GM18526 (cell line): ENCODE results near the gene SMO.
A peak's percentile ranks its signal among the peaks of the same experiment; 100 is the strongest.

Experiments
- POLR2A ChIP-seq: IDR thresholded peaks from 3 replicates; pipeline ENCODE4 v1.6.1; 2011; ENCODE audit not compliant: insufficient read length; ENCODE audit errors: extremely low read depth

Gene SMO

DNA sequence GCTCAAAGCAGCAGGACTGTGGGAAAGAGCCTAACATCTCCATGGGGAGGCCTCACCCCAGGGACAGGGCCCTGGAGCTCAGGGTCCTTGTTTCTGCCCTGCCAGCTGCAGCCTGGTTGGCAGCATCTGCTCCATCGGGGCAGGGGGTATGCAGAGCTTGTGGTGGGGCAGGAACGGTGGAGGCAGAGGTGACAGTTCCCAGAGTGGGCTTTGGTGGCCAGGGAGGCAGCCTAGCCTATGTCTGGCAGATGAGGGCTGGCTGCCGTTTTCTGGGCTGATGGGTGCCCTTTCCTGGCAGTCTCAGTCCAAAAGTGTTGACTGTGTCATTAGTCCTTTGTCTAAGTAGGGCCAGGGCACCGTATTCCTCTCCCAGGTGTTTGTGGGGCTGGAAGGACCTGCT, 24.2 kb downstream of the SMO start:
- TF ChIP-seq POLR2A, result no peak

DNA sequence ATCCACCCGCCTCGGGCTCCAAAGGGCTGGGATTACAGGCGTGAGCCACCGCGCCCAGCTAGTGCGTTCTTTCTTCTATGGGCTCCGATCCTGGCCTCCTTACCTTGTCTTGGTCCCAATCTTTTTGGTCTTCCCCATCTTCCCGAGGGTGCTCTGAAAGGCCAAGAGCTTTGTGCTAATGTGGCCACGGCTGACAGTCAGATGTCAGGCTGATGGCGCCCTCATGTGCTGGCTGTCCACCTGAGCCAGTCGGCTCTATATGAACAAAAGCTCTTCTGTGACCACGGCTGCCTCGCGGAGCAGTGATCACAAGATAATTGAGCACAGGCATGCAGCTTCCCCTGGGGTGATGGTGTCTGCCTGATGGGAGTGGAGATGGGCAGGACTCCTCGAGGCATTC, 25.4 kb downstream of the SMO start:
- no peak for TF ChIP-seq POLR2A

DNA sequence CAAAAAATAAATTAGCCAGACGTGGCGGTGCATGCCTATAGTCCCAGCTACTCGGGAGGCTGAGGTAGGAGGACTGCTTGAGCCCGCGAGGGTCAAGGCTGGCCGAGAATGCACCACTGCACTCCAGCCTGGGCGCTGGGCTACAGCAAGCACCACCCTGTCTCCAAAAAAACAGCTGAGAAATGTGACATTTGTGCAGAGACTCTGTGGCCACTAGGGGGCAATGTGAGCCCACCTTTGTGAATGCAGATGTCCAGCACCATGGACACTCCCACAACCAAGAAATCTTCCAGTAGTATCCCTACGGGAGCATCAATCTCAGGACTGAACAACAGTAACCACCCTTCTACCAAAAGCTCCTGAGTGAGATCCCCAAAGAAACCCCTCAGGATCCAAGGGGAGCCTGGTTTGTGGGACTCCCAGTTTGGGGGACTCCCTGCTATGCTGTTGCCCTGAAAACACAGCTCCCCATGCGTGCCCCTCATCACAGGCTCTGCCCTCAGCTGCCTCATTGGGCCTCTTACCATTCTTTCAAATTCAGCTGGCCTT, 30.2 kb downstream of the SMO start:
- TF ChIP-seq POLR2A, result no peak

DNA sequence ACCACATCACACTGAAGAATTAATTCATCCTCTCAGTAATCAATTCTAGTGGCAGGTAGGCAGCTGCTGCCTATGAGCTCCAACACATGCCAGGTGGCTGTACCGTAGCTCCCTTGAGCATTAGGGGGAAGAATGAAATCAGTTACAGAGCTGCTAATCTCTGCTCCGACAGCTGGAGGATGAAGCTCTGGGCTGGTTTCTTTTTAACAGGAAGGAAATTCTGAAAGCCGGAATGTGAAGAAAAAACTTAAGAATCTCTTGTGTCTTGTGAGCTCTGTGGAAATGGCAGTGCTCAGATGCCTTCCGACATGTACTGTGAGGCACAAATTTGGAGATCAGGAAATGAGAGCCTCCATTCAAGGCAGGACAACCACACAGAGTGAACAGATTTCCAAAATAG, 33.6 kb downstream of the SMO start:
- TF ChIP-seq POLR2A, result no peak

DNA sequence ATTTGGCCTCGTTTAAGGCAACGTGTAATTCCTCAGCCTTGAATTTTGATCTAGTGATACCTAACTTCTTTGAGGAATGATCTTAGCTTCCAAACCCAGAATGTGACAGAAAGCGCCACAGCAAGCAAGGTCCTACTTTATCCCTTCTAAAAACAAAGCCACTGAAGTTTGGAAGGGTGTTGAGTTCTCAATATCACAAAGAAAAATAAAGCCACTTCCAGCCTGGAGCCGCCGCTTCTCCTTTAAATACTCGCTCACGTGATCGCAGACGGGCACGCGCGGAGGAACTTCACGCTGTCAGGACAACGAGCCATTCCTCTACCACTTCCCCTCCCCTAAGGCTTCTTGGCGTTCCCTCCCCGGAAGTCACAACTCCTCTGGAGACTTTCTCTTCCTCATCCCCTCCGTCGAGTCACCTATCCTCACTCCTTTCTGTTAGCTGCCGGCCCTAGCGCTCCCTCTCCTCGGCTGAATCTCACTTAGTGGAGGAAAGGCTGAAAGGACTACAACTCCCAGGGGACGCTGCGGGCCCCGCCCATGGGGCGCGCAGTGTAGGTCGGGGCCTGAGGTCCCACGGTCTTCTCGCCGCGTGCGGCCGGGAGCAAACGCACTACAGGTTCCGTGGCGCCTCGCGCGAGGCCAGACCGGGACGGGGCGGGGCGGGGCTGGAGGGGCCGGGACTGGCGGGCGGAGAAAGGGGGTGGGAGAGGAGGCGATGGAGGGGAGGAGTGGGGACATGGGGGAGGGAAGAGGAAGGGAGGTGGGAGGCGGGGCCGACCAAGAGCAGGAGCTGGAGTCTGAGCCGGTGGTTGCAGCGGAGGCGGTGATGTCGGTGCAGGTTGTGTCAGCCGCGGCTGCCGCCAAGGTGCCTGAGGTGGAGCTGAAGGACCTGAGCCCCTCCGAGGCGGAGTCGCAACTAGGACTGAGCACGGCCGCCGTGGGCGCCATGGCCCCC, 36.1 kb downstream of the SMO start, which contains the start of gene AHCYL2:
TSS of gene AHCYL2 (plus strand) at position 780 of the 955 bp plus-strand sequence.
- peak; percentile 53 for TF ChIP-seq POLR2A

DNA sequence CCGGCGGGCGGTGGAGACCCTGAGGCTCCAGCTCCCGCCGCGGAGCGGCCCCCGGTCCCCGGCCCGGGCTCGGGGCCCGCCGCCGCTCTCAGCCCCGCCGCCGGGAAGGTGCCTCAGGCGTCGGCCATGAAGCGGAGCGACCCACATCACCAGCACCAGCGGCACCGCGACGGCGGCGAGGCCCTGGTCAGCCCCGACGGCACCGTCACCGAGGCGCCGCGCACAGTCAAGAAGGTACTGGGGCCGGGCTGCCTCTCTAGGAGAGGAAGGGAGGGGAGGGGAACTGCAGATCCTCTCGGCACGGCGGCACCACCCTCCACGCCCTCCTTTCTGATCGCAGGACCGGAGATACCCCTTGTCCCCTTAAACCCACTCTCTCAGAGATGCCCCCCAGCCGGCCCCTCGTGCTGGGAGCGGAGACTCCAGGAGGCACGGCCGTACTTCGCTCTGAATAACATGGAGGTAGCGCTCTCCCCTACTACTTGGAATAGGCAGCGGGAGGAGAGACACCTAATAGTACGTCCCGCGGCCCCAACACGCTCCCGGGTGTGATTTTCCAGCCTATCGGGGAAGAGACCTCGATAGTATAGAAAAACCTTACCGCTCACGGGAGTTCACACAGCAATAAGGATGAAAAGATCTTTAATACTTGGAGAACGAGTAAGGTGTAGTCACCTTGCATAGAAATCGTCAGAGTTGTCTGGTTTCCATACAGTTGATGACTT, 36.9 kb downstream of the SMO start:
- no peak for TF ChIP-seq POLR2A

DNA sequence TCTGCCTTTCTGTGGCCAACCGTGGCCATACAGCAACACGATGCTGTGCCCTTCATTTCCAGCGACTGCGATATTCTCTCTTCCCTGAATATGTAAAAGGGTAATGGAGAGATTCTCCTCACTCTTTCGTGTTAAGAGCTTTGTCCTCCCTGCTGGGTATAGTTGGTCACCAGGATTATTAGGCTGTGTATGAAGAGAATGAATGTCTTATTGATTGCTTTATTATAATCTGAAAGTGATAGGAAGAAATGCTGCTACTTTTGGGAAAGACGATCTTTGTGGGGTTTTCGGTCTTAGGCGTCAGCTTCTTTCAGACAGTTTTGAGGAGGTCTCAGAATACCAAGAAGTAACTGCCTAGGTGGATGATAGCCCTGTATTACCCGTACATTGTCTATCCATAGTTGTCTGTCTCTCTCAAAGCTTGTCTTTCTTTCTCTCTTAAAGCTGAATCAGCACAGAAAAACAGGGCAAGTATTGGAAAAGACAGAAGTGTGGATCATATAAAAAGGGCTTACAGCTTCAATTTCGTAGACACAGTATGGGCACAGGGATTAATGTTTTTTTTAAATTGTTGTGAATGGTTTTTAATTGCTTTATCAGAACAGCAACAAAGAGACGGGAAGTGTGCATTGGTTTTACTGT, 37.6 kb downstream of the SMO start:
- no peak for TF ChIP-seq POLR2A

DNA sequence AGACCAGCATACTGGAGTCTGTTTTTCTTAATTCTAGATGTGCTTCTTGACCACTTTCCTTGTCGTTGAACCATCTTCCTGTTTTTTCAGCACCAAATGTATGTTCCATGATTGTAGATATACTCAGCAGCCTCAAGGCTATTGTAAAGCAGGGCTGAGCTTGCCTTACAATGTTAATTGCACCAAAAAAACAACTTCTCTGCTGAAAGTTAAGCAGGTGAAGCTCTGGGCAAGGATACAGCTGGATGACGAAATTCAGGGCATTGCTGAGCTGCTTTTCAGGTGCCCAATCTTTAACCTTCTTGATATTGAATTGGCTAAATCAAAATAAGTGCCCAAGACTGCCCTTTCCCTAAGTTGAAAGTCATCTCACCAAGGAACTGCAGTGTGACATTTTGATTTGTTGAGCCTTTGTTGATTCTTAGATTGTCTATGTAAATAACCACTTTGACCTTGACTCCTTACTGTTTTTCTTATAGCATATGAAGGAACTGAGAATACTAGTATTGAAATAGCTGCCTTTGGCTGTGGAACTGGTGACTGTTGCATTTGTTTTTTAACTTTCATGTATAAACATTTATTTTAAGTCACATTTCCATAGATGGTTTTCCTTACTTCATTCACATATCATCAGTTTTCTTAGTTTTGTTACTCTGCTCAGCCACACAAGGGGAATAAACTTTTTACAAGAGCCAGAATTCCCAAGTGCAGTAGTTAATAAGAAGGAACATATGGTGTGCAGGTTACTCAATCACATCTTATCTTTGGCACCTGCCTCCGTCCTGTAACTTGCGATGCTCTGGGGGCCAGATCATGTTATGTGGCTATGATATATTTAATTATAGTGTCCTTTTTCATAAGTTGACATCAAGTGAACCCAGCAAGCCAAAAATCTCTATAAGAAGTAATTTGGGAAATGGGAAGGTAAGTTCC, 39.5 kb downstream of the SMO start:
- no peak for TF ChIP-seq POLR2A

DNA sequence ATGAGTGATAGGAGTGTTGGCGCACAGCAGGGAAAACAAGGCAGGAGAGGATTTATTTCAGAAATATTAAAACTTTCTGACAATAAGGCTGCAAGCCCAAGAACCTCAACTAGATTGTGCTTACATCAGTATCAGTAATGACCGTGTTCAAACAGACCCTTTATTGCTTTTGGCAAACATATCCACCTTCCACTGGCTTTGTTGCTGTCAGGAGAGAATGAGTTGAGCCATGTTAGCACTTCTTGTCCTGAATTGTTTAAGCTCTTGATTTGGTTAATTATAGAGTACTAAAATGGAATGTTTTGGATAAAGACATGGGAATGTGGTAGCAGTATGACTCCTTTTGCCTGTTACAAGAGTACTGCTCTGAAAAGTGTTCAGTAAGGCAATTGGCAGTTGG, 40.2 kb downstream of the SMO start:
- no peak for TF ChIP-seq POLR2A

DNA sequence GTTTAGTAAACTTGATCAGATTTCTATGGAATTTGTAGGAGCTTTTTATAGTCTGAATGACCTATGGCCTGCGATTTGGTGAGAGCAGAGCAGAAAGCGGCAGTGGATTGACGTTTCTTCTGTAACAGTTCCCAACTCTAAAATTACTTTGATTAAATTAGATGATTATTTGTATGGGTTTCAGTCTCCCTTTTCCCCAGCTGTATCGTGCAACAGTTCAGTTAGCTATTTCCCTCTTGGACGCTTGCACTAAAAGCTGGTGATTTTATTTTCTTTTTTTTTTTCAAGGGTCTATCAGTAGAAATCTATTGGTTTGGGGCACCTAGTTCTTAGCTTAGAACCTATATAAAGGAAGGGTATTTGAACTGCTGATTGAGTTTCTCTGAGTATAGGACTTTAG, 43.2 kb downstream of the SMO start:
- no peak for TF ChIP-seq POLR2A

DNA sequence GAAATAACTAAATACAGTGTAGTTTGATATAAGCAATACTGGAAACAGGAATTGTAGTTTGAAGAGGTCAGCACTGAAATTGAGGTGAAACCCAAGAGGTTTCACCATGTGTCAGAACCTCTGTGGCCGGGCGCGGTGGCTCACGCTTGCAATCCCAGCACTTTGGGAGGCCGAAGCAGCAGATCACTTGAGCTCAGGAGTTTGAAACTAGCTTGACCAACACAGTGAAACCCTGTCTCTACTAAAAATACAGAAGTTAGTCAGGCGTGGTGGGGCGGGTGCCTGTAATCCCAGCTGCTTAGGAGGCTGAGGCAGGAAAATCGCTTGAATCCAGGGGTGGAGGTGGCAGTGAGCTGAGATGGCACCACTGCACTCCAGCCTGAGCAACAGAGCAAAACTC, 50.1 kb downstream of the SMO start:
- no peak for TF ChIP-seq POLR2A

DNA sequence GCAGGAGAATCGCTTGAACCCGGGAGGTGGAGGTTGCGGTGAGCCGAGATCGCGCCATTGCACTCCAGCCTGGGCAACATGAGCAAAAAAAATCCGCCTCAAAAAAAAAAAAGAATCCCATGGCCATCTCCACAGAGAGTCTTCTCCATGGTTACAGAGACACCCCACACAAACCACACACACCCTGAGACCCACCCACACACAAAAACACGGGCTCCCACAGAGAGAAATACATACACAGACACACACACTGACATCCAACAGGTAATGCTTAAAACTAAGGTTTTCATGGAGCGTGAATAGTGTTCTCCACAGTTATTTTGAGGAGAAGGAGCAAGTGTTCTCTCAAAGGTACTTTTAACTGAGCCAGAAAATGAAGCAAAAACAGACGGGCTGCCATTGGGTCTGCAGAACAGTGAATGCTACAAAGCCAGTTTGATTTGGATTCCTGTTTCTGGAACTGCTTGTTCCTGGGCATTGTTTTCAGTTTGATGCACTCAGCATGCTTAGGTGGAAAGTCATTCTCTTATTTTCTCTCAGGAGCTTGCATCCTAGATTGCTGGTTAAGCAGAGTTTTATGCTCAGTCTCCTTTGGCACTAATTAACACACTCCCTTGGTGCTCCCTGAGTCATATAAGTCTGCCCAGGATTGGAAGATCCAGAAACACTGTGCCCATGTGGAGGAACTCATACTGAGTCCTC, 51.8 kb downstream of the SMO start:
- TF ChIP-seq POLR2A, result no peak

DNA sequence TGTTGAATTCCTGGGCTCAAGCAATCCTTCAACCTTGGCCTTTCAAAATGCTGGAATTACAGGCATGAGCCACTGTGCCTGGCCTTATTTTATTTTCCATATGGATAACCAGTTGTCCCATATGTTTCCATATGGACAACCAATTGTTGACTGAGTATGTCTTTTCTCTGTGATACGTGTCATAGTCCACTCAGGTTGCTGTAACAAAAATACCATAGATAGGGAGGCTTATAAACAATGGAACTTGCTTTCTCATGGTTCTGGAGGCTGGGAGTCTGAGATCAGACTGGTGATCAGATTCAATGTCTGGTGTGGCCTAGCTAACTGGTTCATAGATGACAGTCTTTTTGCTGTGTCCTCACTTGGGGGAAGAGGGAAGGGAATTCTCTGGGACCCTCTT, 55.8 kb downstream of the SMO start:
- TF ChIP-seq POLR2A, result no peak

DNA sequence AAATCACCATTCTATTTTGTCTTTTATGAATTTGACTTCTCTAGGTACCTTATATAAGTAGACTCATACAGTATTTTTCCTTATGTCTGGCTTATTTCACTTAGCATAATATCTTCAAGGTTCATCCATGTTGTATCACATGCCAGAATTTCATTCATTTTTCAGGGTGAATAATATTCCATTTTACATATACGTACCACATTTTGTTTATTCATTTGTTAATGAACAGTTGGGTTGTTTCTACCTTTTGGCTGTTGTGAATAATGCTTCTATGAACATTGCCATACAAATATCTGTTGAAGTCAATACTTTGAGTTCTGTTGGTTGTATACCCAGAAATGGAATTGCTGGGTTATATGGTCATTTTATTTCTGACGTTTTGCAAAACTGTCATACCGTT, 57.1 kb downstream of the SMO start:
- TF ChIP-seq POLR2A, result no peak

DNA sequence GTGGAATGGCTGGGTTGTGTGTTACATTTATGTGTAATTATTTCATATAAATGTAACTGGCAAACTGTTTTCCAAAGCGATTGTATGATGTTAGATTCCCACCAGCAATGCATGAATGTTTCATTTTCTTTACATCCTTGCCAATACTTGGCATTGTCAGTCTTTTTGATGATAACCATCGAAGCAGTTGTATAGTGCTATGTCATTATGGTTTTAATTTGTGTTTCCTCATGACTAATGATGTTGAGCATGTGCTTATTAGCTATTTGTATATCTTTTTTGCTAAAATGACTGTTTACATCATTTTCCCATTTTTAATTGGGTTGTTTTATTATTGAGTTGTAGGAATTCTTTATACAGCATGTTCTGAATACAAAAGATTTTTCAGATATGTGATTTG, 58.7 kb downstream of the SMO start:
- TF ChIP-seq POLR2A, result no peak
